ENCODE data around the gene CROCC2. TPM values are rescaled to one million over a fixed set of nuclear protein-coding genes. Genes with fewer than 3 reads are reported as not detected.

Gene CROCC2
- total RNA-seq, 6 experiments from 2014 or later = not detected

DNA sequence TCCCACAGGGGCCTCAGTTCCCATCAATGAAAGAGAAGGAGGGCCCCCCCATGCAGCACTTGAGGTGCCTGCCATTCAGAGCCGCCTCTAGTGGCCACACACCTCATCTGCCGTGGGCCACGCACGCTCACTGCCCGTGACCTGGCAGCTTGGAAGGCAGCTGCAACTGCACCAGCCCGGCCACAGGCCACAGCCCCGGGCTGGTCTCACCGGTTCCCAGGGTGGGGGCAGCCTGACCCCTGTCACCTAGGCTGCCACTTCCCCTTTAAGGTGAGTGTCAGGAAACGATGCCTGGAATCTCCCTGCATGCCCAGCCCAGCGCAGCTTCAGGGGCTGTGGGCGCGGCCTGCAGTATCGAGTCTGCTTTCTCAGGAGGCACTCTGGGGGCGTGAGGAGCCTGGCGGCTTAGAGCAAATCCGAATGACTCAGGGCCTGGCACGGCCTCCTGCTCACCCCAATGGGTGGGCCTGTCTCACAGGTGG, 12.7 kb upstream of the CROCC2 start:
- TF ChIP-seq, protein P1, sequence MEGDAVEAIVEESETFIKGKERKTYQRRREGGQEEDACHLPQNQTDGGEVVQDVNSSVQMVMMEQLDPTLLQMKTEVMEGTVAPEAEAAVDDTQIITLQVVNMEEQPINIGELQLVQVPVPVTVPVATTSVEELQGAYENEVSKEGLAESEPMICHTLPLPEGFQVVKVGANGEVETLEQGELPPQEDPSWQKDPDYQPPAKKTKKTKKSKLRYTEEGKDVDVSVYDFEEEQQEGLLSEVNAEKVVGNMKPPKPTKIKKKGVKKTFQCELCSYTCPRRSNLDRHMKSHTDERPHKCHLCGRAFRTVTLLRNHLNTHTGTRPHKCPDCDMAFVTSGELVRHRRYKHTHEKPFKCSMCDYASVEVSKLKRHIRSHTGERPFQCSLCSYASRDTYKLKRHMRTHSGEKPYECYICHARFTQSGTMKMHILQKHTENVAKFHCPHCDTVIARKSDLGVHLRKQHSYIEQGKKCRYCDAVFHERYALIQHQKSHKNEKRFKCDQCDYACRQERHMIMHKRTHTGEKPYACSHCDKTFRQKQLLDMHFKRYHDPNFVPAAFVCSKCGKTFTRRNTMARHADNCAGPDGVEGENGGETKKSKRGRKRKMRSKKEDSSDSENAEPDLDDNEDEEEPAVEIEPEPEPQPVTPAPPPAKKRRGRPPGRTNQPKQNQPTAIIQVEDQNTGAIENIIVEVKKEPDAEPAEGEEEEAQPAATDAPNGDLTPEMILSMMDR (IDR thresholded peaks at IDR 0.05) = no peak
- Mint-ChIP-seq H3K9me3 (no peaks in the 10 kb centered on the region), H3K4me3 (no peak overlapping the region), H3K27ac (no peak overlapping the region), H3K4me1 (ENCODE audit: low read depth) (no peaks in the 10 kb centered on the region), H3K27me3 (ENCODE audit: insufficient read depth) (peaks cover 8% of the 10 kb centered on the region), H3K36me3 (ENCODE audit: low read depth) (no peaks in the 10 kb centered on the region)
- no peak for DNase-seq

DNA sequence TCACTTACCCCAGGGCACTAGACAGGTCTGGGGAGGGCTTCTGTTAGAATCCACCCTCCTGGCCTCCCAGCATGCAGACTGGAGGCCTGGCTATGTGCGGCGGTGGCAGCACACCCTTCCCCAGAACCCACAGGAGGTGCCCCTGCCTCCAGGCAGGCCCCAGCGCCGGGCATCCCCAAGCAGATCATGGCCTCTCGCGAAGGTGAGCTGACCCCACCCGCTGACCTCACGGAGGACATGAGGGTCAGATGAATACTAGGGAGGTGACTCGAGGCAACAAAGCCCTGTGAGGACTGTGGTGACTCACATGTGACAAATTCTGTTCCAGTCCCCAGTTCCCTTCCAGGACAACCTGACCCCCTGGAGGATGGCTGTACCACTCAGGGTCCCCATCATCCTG, 12.1 kb upstream of the CROCC2 start:
- no peaks in the 10 kb centered on the region for H3K4me1 Mint-ChIP-seq (ENCODE audit: low read depth)
- no peak overlapping the region for H3K4me3 Mint-ChIP-seq
- no peaks in the 10 kb centered on the region for H3K36me3 Mint-ChIP-seq (ENCODE audit: low read depth)
- DNase-seq = no peak
- no peak overlapping the region for H3K27ac Mint-ChIP-seq
- H3K9me3 Mint-ChIP-seq = no peaks in the 10 kb centered on the region
- TF ChIP-seq, protein P1 (IDR thresholded peaks at IDR 0.05) = no peak
- H3K27me3 Mint-ChIP-seq (ENCODE audit: insufficient read depth) = peaks cover 5% of the 10 kb centered on the region

DNA sequence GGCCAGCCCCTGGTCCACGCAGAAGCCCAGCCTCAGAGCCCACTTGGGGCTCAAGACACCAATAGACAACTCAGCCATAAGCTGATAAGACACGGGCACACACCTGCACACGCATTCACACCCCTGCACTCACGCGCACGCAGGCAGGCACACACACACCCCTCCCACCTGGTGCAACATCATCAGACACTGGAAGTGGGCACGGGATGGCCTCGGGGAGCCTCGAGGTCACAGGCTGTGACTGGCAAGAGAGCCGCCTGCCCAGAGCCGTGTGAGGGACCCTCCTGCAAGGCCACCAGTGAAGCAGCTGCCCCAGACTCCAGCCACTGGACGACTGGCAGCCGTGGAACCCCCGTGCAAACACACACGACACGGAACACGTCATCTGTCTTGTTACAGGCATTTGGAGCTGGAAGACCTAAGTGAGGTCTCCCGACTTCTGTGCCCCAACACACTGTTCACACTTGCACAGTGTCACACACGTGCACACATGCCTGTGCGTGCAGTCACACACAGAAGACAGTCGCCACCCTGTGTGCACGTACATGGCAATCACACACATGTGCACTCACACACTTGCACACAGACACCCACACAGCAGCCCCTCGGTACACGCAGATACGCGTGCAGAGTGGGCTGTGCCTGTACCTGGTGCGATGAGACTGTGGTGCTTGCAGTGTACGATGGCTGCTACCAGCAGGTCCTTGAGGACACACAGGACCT, 11.1 kb upstream of the CROCC2 start:
- H3K4me3 Mint-ChIP-seq = no peak overlapping the region
- H3K9me3 Mint-ChIP-seq = no peaks in the 10 kb centered on the region
- TF ChIP-seq, protein P1 (IDR thresholded peaks at IDR 0.05) = no peak
- H3K27me3 Mint-ChIP-seq (ENCODE audit: insufficient read depth) = peaks cover 5% of the 10 kb centered on the region
- H3K36me3 Mint-ChIP-seq (ENCODE audit: low read depth) = no peaks in the 10 kb centered on the region
- no peak overlapping the region for H3K27ac Mint-ChIP-seq
- no peaks in the 10 kb centered on the region for H3K4me1 Mint-ChIP-seq (ENCODE audit: low read depth)
- no peak for DNase-seq

DNA sequence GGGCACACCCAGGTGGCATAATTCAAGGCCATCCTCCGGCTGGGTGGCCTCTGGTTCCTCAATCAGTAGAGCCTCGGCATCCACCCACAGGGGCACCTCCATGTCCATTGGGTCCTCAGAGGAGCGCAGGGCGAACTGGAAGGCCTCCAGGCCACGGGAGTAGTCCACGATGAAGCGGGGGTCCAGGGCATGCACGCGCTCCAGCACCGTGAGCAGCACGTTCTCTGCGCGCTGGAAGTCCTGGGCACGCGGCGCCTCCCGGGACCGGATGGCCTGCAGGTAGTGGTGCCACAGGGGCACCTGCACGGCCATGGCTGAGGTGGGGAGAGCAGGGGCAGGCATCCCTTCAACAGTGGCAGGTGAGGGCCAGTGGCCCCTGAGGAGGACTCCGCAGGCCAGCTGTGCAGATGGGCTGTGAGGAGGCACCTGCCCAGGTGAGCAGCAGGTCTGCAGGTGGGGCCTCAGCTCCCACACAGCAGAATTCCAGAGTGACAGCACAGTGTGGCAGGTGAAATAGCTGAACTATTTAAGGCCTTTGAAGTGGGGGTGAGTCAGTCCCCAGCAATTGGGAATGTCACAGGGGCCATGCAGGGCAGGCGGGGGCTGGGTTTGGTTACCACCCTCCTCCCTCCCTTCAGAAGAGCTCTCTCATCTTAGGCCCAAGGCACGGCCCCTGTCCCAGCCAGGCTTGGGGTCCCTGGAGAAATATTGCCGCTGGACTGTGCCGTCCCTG, 10.3 kb upstream of the CROCC2 start, which contains the start of gene MAB21L4:
Gene MAB21L4 (minus strand): TSS at position 501 of the 733 bp plus-strand sequence. CDS start 159 bp downstream, at position 342.
- no peak within 1 kb of the TSS for H3K27ac Mint-ChIP-seq
- TF ChIP-seq, protein P1 (IDR thresholded peaks at IDR 0.05) = no peak
- H3K4me1 Mint-ChIP-seq (ENCODE audit: low read depth) = no peaks in the 10 kb centered on the region
- H3K27me3 Mint-ChIP-seq (ENCODE audit: insufficient read depth) = peaks cover 5% of the 10 kb centered on the region
- no peaks in the 10 kb centered on the region for H3K9me3 Mint-ChIP-seq
- no peak for DNase-seq
- H3K4me3 Mint-ChIP-seq = no peak within 1 kb of the TSS
- no peaks in the 10 kb centered on the region for H3K36me3 Mint-ChIP-seq (ENCODE audit: low read depth)

DNA sequence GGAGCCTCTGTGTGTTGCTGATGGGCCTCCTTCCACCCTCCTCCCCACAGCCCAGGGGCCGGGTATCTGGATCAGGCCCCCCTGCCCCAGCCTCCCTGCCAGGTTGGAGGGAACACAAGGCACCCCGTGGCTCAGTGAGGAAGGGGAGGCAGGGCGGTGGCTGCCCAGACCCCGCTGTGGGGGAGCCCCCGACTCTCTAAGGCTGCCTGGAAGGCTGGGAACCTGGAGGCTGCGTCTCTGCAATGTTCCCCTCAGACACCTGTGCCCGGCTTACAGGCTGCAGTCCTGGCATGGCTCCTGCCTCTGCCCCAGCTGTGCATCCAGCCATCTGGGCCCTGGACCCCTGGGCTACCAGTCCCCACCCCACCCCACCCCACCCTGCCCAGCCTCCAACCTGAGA, 9.7 kb upstream of the CROCC2 start:
- H3K9me3 Mint-ChIP-seq = no peaks in the 10 kb centered on the region
- no peak overlapping the region for H3K27ac Mint-ChIP-seq
- no peak for DNase-seq
- TF ChIP-seq, protein P1 (IDR thresholded peaks at IDR 0.05) = no peak
- no peaks in the 10 kb centered on the region for H3K36me3 Mint-ChIP-seq (ENCODE audit: low read depth)
- no peak overlapping the region for H3K4me3 Mint-ChIP-seq
- H3K4me1 Mint-ChIP-seq (ENCODE audit: low read depth) = no peaks in the 10 kb centered on the region
- peaks cover 5% of the 10 kb centered on the region for H3K27me3 Mint-ChIP-seq (ENCODE audit: insufficient read depth)
